Middle frontal gyrus (tissue), 1 donor: ENCODE measurements around the gene PIK3CD.
"Not testable (repeated sequence)": the region's sequence is repeated elsewhere in the genome, so short reads cannot be mapped to it uniquely, and the experiment has no call there.

Experiments
- DNase-seq: peaks from one replicate; pipeline ENCODE4 v3.0.0-alpha.2; 2015; ENCODE audit warnings: low spot score; ENCODE audit errors: extremely low spot score

PIK3CD gene

GRCh38 chr1:9654051-9654833 is 2.7 kb downstream of the PIK3CD start:
- DNase-seq = no peak

GRCh38 chr1:9654834-9655723 is 3.5 kb downstream of the PIK3CD start:
- no peak for DNase-seq

GRCh38 chr1:9655836-9656235 is 4.3 kb downstream of the PIK3CD start:
- DNase-seq = no peak

DNA sequence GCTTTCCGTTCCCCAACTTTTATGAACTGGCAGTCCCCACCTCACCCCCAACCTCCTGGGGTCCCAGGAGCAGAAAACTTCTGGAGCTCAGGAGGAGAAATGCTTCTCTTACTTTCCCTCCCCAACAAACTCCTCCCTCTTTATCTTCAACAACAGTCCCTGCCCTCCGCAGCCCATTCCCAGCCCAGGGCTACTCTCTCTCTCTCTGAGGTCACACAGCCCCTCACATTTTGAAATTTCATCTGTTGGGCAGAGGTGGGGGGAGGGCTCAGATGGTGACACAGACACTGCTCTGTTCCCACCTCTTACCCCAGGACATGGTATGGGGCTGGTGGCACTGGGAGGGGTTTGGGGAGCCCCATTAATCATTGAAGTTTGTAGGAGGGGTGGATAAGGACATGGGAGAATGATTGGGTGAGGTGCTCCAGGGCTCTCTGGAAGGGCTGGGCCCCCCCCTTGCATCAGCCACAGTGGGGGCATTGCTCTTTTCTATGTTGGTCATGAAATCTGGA is 6.0 kb downstream of the PIK3CD start:
- DNase-seq = no peak

- DNase-seq = no peak
These were observed 6.7 kb downstream of the PIK3CD start for GRCh38 chr1:9658199-9658598.

GRCh38 chr1:9659328-9659727 is 7.8 kb downstream of the PIK3CD start:
- no peak for DNase-seq

GRCh38 chr1:9663257-9663656 is 11.7 kb downstream of the PIK3CD start:
- no peak for DNase-seq

- no peak for DNase-seq
These were observed 13.7 kb downstream of the PIK3CD start for GRCh38 chr1:9665193-9665592.

DNA sequence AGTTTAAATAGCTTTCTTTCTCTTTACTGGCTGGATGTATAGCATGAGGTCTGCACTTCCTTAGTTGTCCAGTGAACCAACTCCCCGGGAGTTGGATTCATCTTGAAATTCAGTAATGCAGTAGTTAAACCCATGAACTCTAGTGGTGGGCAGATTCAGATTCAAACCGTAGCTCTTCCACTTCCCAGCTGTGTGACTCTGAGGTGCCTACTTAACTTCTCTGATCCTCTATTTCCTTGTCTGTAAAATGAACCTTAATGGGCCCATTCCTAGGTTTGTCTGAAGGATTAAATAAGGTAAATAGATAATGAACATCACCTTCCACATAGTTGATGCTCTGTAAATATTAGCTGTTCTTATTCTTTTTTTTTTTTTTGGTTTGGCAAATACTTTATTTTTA is 16.5 kb downstream of the PIK3CD start:
- no peak for DNase-seq

DNA sequence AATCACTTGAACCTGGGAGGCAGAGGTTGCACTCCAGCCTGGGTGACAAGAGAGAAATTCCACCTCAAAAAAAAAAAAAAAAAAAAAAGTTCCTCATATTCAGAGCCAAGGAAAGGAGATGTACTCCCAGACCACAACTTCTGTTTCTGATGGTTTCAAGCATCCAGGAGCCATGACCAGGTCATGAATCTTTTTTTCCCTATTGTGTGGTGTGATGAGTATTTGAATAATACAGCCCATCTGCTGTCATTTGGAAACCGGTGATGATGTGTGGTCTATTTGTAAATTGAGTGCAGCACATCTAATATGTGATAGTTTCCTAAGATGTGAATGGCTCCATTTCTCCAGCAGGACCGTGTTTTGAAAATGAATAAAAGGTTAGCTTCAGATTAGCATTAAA is 18.6 kb downstream of the PIK3CD start:
- DNase-seq = no peak

- no peak for DNase-seq
These were observed 20.0 kb downstream of the PIK3CD start for GRCh38 chr1:9671377-9672140.

- no peak for DNase-seq
These were observed 20.9 kb downstream of the PIK3CD start for GRCh38 chr1:9672444-9672843.

DNA sequence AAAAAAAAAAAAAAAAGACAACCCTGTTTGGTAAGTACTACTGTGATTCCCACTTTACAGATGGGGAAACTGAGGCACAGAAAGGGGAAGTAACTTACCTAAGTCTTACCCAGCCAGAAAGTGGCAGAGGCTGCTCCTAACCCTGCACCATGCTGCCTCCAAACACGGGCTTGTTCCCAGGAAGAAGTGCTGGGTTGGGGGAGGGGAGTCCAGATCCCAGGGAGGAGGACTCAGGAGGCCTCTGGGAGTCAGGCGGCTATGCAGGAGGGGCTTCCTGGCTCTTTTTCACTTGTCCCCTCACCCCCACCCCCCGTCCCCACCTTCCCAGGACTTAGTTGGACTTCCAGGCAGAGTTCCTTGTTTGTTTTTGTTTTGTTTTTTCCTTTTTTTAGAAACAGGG is 23.9 kb downstream of the PIK3CD start:
- no peak for DNase-seq

GRCh38 chr1:9676128-9676527 is 24.6 kb downstream of the PIK3CD start:
- not testable (repeated sequence) for DNase-seq

DNA sequence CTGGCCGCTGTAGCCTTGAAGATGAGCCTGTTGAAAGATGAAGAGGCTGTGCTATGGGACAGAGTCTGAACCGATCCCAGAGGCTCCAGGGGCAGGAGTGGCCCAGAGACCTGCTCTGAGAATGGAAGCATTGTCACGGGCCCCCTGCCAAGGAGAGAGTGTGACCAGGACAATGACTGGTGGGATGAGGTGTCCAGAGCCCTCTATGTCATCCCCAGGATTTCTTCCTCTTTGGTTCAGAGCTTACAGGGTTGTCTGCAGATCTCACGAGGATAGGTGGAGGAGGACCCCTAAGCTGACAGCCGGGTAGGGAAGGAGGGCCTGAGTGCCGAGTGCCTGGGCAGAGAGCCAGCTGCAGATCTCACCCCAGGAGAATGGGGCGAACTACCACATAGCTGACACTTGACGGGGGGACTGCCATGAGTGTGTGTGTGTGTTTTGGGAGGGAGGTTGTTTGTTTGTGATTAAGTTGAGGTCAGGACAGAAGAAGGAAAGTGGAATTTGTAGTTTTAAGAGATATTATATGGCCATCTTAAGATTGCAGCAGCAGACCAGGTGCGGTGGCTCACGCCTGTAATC is 25.4 kb downstream of the PIK3CD start:
- no peak for DNase-seq

DNA sequence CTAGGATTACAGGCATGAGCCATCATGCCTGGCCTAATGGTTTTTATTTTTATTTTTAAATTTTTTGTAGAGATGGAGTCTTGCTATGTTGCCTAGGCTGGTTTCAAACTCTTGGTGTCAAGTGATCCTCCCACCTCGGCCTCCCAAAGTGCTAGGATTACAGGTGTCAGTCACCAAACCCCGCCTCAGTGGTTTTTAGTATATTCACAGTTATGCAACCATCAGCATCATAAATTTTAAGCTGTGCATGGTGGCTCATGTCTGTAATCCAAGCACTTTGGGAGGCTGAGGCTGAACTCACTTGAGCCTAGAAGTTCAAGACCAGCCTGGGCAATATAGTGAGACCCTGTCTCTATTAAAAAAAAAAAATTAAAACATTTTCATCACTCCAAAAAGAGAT is 28.6 kb downstream of the PIK3CD start:
- no peak for DNase-seq

- DNase-seq = no peak
These were observed 29.3 kb downstream of the PIK3CD start for GRCh38 chr1:9680828-9681227.

GRCh38 chr1:9684801-9685200 is 33.3 kb downstream of the PIK3CD start:
- DNase-seq = no peak

GRCh38 chr1:9687120-9687873 is 35.8 kb downstream of the PIK3CD start:
- DNase-seq = no peak

GRCh38 chr1:9687874-9688582 is 36.5 kb downstream of the PIK3CD start:
- no peak for DNase-seq
